PC-9 (cell line): ENCODE results near the gene TTYH1. TPM values are rescaled to one million over a fixed set of nuclear protein-coding genes. Genes with fewer than 3 reads are reported as not detected.

Experiments used
- BruUV-seq: library from RNA; stranded (reverse); fragments of 400-500 nt; replicated peaks from 2 replicates; lab custom pipeline; 2021; lab: Mats Ljungman, UMichigan
- CTCF ChIA-PET: fragments of 300-600 bp; sonication (Branson Sonifier 250); formaldehyde crosslinking; loops from one replicate; lab custom pipeline; 2022; ENCODE audit warnings: antibody characterized with exemption; lab: Charles Lee
- POLR2A ChIA-PET: fragments of 300-600 bp; sonication (Branson Sonifier 250); formaldehyde crosslinking; loops from one replicate; lab custom pipeline; 2022; ENCODE audit warnings: antibody characterized with exemption; ENCODE audit not compliant: unreplicated experiment; lab: Charles Lee
- DNase-seq, 2 experiments: peaks; one replicate each; pipeline versions ENCODE4 v3.0.0 to v3.0.0-alpha.2; 2015 to 2022; ENCODE audit warnings: mixed read lengths in 1 of 2
- H2AFZ ChIP-seq: fragments of 200-600 bp; sonication (generic); 2 replicates; pipeline ENCODE4 v1.8.1; 2017; ENCODE audit warnings: antibody characterized with exemption
- H3F3A ChIP-seq: fragments of 200-600 bp; sonication (generic); 2 replicates; pipeline ENCODE4 v1.8.1; 2017; ENCODE audit warnings: antibody characterized with exemption, mild to moderate bottlenecking, low read depth; ENCODE audit not compliant: insufficient read depth
- H3K27ac ChIP-seq: fragments of 200-600 bp; sonication (generic); 2 replicates; pipeline ENCODE4 v1.6.1; 2016; ENCODE audit warnings: mixed run types
- H3K27me3 ChIP-seq: fragments of 200-600 bp; sonication (generic); 2 replicates; pipeline ENCODE4 v1.6.1; 2016; ENCODE audit warnings: low read depth, mixed run types; ENCODE audit not compliant: insufficient read depth
- H3K36me3 ChIP-seq: fragments of 200-600 bp; sonication (generic); 2 replicates; pipeline ENCODE4 v1.6.1; 2016; ENCODE audit warnings: low read depth, mixed run types
- H3K4me1 ChIP-seq: fragments of 200-600 bp; sonication (generic); replicated peaks from 2 replicates; pipeline ENCODE4 v1.6.1; 2016; ENCODE audit warnings: mixed run types; ENCODE audit not compliant: insufficient read depth
- H3K4me2 ChIP-seq: fragments of 200-600 bp; sonication (generic); 2 replicates; pipeline ENCODE4 v1.6.1; 2017; ENCODE audit warnings: mixed run types
- H3K4me3 ChIP-seq: fragments of 200-600 bp; sonication (generic); 2 replicates; pipeline ENCODE4 v1.6.1; 2016; ENCODE audit warnings: mixed run types
- H3K79me2 ChIP-seq: fragments of 200-600 bp; sonication (generic); 2 replicates; pipeline ENCODE4 v1.6.1; 2017; ENCODE audit warnings: low read depth, mixed run types
- H3K9me2 ChIP-seq: fragments of 200-600 bp; sonication (generic); 2 replicates; pipeline ENCODE4 v1.8.1; 2017; ENCODE audit warnings: mild to moderate bottlenecking; ENCODE audit not compliant: insufficient read depth
- H3K9me3 ChIP-seq: fragments of 200-600 bp; sonication (generic); 2 replicates; pipeline ENCODE4 v1.8.1; 2016; ENCODE audit warnings: low read depth; ENCODE audit not compliant: insufficient read depth
- H4K20me1 ChIP-seq: fragments of 200-600 bp; sonication (generic); 2 replicates; pipeline ENCODE4 v1.8.1; 2017; ENCODE audit not compliant: insufficient read depth
- EZH2 ChIP-seq: fragments of 200-600 bp; sonication (generic); IDR thresholded peaks from 2 replicates; pipeline ENCODE4 v1.8.0; 2017; ENCODE audit warnings: antibody characterized with exemption, low read depth
- intact Hi-C: fragments of 100-400 bp; cut with micrococcal nuclease; formaldehyde crosslinking; loops from one replicate; pipeline ENCODE4 v1.10.0; 2022; ENCODE audit not compliant: unreplicated experiment
- total RNA-seq: library from RNA; stranded (reverse); gene quantifications from 2 replicates; pipeline ENCODE4 v1.2.3, GENCODE V29; 2021
- TF ChIP-seq, protein P1 (sequence below): fragments of 200-600 bp; sonication (generic); conservative IDR thresholded peaks from 2 replicates; pipeline ENCODE4 v1.6.1; 2017; ENCODE audit warnings: mixed run types, antibody characterized with exemption, mild to moderate bottlenecking, moderate library complexity

TTYH1 gene
- total RNA-seq, 1 experiment from 2014 or later, result 1.6 TPM

DNA sequence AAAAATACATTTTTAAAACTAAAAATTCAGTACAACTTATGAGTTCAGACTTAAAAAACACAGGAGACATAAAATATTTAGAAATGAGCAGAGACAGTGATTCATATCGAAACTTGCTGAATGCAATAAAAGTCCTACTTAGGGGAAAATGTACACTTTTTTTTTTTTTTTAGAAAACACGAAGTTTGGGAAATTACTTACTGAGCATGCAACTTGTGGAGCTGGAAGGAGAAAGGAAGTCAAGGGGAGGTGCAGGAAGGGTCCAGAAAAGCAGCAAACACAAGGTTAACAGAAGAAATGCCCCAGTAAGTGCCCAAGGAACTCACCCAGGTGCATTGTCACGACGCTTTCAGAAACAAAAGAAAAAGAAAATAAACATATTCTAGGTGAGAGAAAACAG lies 31.9 kb upstream of the TTYH1 start:
- no peak overlapping the region for H2AFZ ChIP-seq
- DNase-seq, result no peak
- no peaks in the 10 kb centered on the region; the same call in 1 of the 2 replicates for H4K20me1 ChIP-seq
- no peak for TF ChIP-seq EZH2
- TF ChIP-seq, protein P1, sequence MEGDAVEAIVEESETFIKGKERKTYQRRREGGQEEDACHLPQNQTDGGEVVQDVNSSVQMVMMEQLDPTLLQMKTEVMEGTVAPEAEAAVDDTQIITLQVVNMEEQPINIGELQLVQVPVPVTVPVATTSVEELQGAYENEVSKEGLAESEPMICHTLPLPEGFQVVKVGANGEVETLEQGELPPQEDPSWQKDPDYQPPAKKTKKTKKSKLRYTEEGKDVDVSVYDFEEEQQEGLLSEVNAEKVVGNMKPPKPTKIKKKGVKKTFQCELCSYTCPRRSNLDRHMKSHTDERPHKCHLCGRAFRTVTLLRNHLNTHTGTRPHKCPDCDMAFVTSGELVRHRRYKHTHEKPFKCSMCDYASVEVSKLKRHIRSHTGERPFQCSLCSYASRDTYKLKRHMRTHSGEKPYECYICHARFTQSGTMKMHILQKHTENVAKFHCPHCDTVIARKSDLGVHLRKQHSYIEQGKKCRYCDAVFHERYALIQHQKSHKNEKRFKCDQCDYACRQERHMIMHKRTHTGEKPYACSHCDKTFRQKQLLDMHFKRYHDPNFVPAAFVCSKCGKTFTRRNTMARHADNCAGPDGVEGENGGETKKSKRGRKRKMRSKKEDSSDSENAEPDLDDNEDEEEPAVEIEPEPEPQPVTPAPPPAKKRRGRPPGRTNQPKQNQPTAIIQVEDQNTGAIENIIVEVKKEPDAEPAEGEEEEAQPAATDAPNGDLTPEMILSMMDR, result no peak
- no TSS peak for BruUV-seq
- H3K9me2 ChIP-seq, result no peaks in the 10 kb centered on the region
- H3K36me3 ChIP-seq, result no peaks in the 10 kb centered on the region
- intact Hi-C loops, result no loop called here
- H3K4me3 ChIP-seq, result no peak overlapping the region
- no peaks in the 10 kb centered on the region for H3K79me2 ChIP-seq
- ChIA-PET CTCF (interaction anchor here (0.9 kb wide), 1 partner anchor 117 kb away, joined by 7 read pairs; no protein-coding TSS in a partner anchor), POLR2A (no interaction called here)
- H3K4me1 ChIP-seq, result no peaks in the 10 kb centered on the region
- no peaks in the 10 kb centered on the region for H3F3A ChIP-seq
- H3K27me3 ChIP-seq, result peaks cover 75% of the 10 kb centered on the region
- H3K27ac ChIP-seq, result no peak overlapping the region
- H3K9me3 ChIP-seq, result peaks cover 3% of the 10 kb centered on the region; the same call in 1 of the 2 replicates
- no peak overlapping the region for H3K4me2 ChIP-seq

DNA sequence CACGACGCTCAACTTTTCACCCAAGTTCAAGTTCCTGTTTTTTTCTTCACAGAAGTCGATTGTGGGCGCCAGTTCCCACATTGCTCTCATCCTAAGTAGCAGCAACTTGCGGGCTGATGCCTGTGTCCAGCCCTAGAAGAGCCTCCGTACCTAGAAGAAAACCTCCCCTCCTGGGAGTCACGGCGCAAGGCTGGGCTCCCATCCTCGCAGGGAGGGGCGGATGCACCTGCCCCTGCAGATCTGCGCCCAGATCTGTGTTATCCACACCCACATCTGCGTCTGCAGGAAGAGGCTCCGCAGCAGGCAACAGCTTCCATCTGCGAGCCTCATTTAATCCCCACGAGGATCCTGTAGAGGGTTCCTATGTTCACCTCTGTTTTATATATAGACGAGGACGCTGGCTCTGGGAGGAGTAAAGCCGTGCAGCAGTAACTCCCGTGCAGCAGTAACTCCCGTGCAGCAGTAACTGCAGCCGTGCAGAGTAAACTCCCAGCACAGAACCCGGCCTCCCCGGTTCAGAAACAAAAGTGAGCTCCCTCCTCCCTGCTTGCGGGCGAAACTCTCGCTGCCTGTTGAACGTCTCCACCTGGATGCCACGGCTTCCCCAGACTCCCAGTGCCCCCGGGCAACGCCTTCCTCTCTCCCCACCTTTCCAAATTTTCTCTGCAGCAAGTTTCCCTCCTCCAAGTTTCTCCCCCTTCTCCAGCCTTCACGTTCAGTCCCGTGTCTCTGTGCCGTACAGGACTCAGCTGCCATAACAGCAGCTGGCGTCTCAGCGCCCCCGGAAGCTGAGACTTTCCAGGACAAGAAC lies 27.1 kb upstream of the TTYH1 start:
- CTCF ChIA-PET, result no interaction called here
- H3K27me3 ChIP-seq, result peaks cover 68% of the 10 kb centered on the region
- no peak overlapping the region for H3K27ac ChIP-seq
- H2AFZ ChIP-seq, result no peak overlapping the region
- no peak for DNase-seq
- H3F3A ChIP-seq, result no peaks in the 10 kb centered on the region
- no peaks in the 10 kb centered on the region for H4K20me1 ChIP-seq
- H3K4me2 ChIP-seq, result no peak overlapping the region
- H3K36me3 ChIP-seq, result no peaks in the 10 kb centered on the region
- no peaks in the 10 kb centered on the region for H3K4me1 ChIP-seq
- intact Hi-C loops, result no loop called here
- H3K9me3 ChIP-seq, result peaks cover 3% of the 10 kb centered on the region; the same call in 1 of the 2 replicates
- POLR2A ChIA-PET, result no interaction called here
- no peaks in the 10 kb centered on the region for H3K9me2 ChIP-seq
- no TSS peak for BruUV-seq
- TF ChIP-seq, protein P1, result no peak
- TF ChIP-seq EZH2, result no peak
- H3K79me2 ChIP-seq, result no peaks in the 10 kb centered on the region
- H3K4me3 ChIP-seq, result no peak overlapping the region

DNA sequence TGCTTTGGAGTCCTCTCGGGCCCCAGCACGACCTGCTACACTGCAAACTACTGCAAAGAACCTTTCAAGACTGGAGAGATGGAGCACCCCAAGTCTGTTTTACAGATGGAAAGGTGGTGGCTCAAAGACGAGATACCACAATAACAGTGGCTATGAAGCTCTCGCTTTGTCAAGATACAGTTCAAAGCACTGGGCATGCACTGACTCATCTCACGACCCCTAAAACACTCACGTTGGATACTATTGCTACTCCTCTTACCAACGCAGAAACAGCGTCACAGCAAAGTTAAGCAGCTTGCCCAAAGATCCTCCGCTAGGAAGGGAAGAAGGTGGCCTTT lies 26.5 kb upstream of the TTYH1 start:
- no peak for TF ChIP-seq EZH2
- TF ChIP-seq, protein P1, result no peak
- intact Hi-C loops, result no loop called here
- no peak overlapping the region for H2AFZ ChIP-seq
- BruUV-seq, result no TSS peak
- no peak overlapping the region for H3K27ac ChIP-seq
- H3K9me3 ChIP-seq, result peaks cover 3% of the 10 kb centered on the region; the same call in 1 of the 2 replicates
- CTCF ChIA-PET, result no interaction called here
- H3K4me1 ChIP-seq, result no peaks in the 10 kb centered on the region
- H3K4me2 ChIP-seq, result no peak overlapping the region
- H3K36me3 ChIP-seq, result no peaks in the 10 kb centered on the region
- H3K4me3 ChIP-seq, result no peak overlapping the region
- no peak for DNase-seq
- peaks cover 70% of the 10 kb centered on the region for H3K27me3 ChIP-seq
- POLR2A ChIA-PET, result no interaction called here
- H4K20me1 ChIP-seq, result no peaks in the 10 kb centered on the region
- H3K9me2 ChIP-seq, result no peaks in the 10 kb centered on the region
- H3K79me2 ChIP-seq, result no peaks in the 10 kb centered on the region
- H3F3A ChIP-seq, result no peaks in the 10 kb centered on the region
